PC-9 (cell line): Measurements from ENCODE around the gene LIMD2. TPM values are rescaled to one million over a fixed set of nuclear protein-coding genes. Genes with fewer than 3 reads are reported as not detected.

Experiments used
- BruUV-seq: library from RNA; stranded (reverse); fragments of 400-500 nt; replicated peaks from 2 replicates; lab custom pipeline; 2021; lab: Mats Ljungman, UMichigan
- CTCF ChIA-PET: fragments of 300-600 bp; sonication (Branson Sonifier 250); formaldehyde crosslinking; loops from one replicate; lab custom pipeline; 2022; ENCODE audit warnings: antibody characterized with exemption; lab: Charles Lee
- POLR2A ChIA-PET: fragments of 300-600 bp; sonication (Branson Sonifier 250); formaldehyde crosslinking; loops from one replicate; lab custom pipeline; 2022; ENCODE audit warnings: antibody characterized with exemption; ENCODE audit not compliant: unreplicated experiment; lab: Charles Lee
- DNase-seq, 2 experiments: peaks; one replicate each; pipeline versions ENCODE4 v3.0.0 to v3.0.0-alpha.2; 2015 to 2022; ENCODE audit warnings: mixed read lengths in 1 of 2
- H2AFZ ChIP-seq: fragments of 200-600 bp; sonication (generic); 2 replicates; pipeline ENCODE4 v1.8.1; 2017; ENCODE audit warnings: antibody characterized with exemption
- H3F3A ChIP-seq: fragments of 200-600 bp; sonication (generic); 2 replicates; pipeline ENCODE4 v1.8.1; 2017; ENCODE audit warnings: antibody characterized with exemption, mild to moderate bottlenecking, low read depth; ENCODE audit not compliant: insufficient read depth
- H3K27ac ChIP-seq: fragments of 200-600 bp; sonication (generic); 2 replicates; pipeline ENCODE4 v1.6.1; 2016; ENCODE audit warnings: mixed run types
- H3K27me3 ChIP-seq: fragments of 200-600 bp; sonication (generic); 2 replicates; pipeline ENCODE4 v1.6.1; 2016; ENCODE audit warnings: low read depth, mixed run types; ENCODE audit not compliant: insufficient read depth
- H3K36me3 ChIP-seq: fragments of 200-600 bp; sonication (generic); 2 replicates; pipeline ENCODE4 v1.6.1; 2016; ENCODE audit warnings: low read depth, mixed run types
- H3K4me1 ChIP-seq: fragments of 200-600 bp; sonication (generic); replicated peaks from 2 replicates; pipeline ENCODE4 v1.6.1; 2016; ENCODE audit warnings: mixed run types; ENCODE audit not compliant: insufficient read depth
- H3K4me2 ChIP-seq: fragments of 200-600 bp; sonication (generic); 2 replicates; pipeline ENCODE4 v1.6.1; 2017; ENCODE audit warnings: mixed run types
- H3K4me3 ChIP-seq: fragments of 200-600 bp; sonication (generic); 2 replicates; pipeline ENCODE4 v1.6.1; 2016; ENCODE audit warnings: mixed run types
- H3K79me2 ChIP-seq: fragments of 200-600 bp; sonication (generic); 2 replicates; pipeline ENCODE4 v1.6.1; 2017; ENCODE audit warnings: low read depth, mixed run types
- H3K9me2 ChIP-seq: fragments of 200-600 bp; sonication (generic); 2 replicates; pipeline ENCODE4 v1.8.1; 2017; ENCODE audit warnings: mild to moderate bottlenecking; ENCODE audit not compliant: insufficient read depth
- H3K9me3 ChIP-seq: fragments of 200-600 bp; sonication (generic); 2 replicates; pipeline ENCODE4 v1.8.1; 2016; ENCODE audit warnings: low read depth; ENCODE audit not compliant: insufficient read depth
- H4K20me1 ChIP-seq: fragments of 200-600 bp; sonication (generic); 2 replicates; pipeline ENCODE4 v1.8.1; 2017; ENCODE audit not compliant: insufficient read depth
- EZH2 ChIP-seq: fragments of 200-600 bp; sonication (generic); IDR thresholded peaks from 2 replicates; pipeline ENCODE4 v1.8.0; 2017; ENCODE audit warnings: antibody characterized with exemption, low read depth
- intact Hi-C: fragments of 100-400 bp; cut with micrococcal nuclease; formaldehyde crosslinking; loops from one replicate; pipeline ENCODE4 v1.10.0; 2022; ENCODE audit not compliant: unreplicated experiment
- total RNA-seq: library from RNA; stranded (reverse); gene quantifications from 2 replicates; pipeline ENCODE4 v1.2.3, GENCODE V29; 2021
- TF ChIP-seq, protein P1 (sequence below): fragments of 200-600 bp; sonication (generic); conservative IDR thresholded peaks from 2 replicates; pipeline ENCODE4 v1.6.1; 2017; ENCODE audit warnings: mixed run types, antibody characterized with exemption, mild to moderate bottlenecking, moderate library complexity

The LIMD2 gene
- total RNA-seq, 1 experiment from 2014 or later, result 1.6 TPM

DNA sequence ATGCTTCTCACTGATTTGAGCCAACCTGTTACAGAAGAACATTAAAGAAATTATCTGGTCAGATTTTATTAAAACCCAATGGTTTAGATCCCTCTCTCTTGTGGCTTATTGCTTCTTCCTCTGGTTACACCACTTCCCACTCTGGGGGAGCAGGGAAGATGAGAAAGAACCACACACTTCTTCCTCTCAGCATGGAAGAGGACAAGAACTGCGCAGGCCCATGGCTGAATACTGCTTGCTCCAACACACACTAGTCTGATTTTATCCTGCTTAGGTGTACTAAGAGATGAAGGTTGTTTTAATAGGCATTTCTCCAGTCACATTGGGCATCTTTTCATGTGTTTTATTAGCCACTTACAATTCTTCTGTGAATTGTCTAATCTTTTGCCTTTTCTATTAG is 50.1 kb downstream of the LIMD2 start:
- no peaks in the 10 kb centered on the region for H3K27me3 ChIP-seq
- no TSS peak for BruUV-seq

DNA sequence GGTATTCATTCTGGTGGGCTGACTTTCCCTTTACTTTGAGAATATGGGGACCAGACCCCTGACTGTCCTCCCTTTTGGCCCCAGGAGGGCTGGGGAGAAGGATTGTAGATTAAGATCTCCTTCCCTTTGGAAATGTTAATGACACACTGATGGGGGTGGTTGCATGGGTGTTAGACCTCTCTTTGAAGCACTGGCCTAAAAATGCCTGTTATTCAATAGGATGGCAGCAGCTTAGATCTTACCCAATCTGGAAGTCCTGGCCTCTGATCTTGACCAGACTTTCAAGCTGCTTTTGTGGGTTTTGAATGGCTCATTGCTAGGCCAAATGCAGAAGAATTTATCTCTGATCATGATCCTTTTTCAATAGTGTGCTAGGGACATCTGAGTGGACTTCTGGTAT is 52.0 kb downstream of the LIMD2 start:
- Histone ChIP-seq H3K27me3 (no peaks in the 10 kb centered on the region), H3F3A (peaks cover 7% of the 10 kb centered on the region; the same call in 1 of the 2 replicates), H4K20me1 (no peaks in the 10 kb centered on the region), H3K4me1 (peaks cover 22% of the 10 kb centered on the region), H3K9me2 (no peaks in the 10 kb centered on the region), H3K36me3 (no peaks in the 10 kb centered on the region), H3K79me2 (no peaks in the 10 kb centered on the region), H3K4me3 (no peak overlapping the region), H2AFZ (no peak overlapping the region), H3K9me3 (no peaks in the 10 kb centered on the region), H3K4me2 (peak overlapping the region; percentile 8), H3K27ac (no peak overlapping the region)
- ChIA-PET POLR2A (interaction anchor here (0.8 kb wide), 1 partner anchor 26 kb away, joined by 7 read pairs; no protein-coding TSS in a partner anchor), CTCF (no interaction called here)
- intact Hi-C loops, result no loop called here
- no peak for DNase-seq
- TF ChIP-seq, protein P1, sequence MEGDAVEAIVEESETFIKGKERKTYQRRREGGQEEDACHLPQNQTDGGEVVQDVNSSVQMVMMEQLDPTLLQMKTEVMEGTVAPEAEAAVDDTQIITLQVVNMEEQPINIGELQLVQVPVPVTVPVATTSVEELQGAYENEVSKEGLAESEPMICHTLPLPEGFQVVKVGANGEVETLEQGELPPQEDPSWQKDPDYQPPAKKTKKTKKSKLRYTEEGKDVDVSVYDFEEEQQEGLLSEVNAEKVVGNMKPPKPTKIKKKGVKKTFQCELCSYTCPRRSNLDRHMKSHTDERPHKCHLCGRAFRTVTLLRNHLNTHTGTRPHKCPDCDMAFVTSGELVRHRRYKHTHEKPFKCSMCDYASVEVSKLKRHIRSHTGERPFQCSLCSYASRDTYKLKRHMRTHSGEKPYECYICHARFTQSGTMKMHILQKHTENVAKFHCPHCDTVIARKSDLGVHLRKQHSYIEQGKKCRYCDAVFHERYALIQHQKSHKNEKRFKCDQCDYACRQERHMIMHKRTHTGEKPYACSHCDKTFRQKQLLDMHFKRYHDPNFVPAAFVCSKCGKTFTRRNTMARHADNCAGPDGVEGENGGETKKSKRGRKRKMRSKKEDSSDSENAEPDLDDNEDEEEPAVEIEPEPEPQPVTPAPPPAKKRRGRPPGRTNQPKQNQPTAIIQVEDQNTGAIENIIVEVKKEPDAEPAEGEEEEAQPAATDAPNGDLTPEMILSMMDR, result no peak
- TF ChIP-seq EZH2, result no peak
- BruUV-seq, result no TSS peak

More for the DNA sequence above, 50.1 kb downstream of the LIMD2 start:
- intact Hi-C loops, result no loop called here
- H3K9me3 ChIP-seq, result no peaks in the 10 kb centered on the region
- CTCF ChIA-PET, result no interaction called here
- H2AFZ ChIP-seq, result no peak overlapping the region
- DNase-seq, result no peak
- H3K27ac ChIP-seq, result no peak overlapping the region
- H3K9me2 ChIP-seq, result no peaks in the 10 kb centered on the region
- H3K4me1 ChIP-seq, result peaks cover 22% of the 10 kb centered on the region
- no peaks in the 10 kb centered on the region for H3K79me2 ChIP-seq
- no peaks in the 10 kb centered on the region for H4K20me1 ChIP-seq
- TF ChIP-seq, protein P1, result no peak
- TF ChIP-seq EZH2, result no peak
- POLR2A ChIA-PET, result no interaction called here
- peaks cover 7% of the 10 kb centered on the region; the same call in 1 of the 2 replicates for H3F3A ChIP-seq
- no peak overlapping the region for H3K4me2 ChIP-seq
- H3K36me3 ChIP-seq, result no peaks in the 10 kb centered on the region
- no peak overlapping the region for H3K4me3 ChIP-seq

DNA sequence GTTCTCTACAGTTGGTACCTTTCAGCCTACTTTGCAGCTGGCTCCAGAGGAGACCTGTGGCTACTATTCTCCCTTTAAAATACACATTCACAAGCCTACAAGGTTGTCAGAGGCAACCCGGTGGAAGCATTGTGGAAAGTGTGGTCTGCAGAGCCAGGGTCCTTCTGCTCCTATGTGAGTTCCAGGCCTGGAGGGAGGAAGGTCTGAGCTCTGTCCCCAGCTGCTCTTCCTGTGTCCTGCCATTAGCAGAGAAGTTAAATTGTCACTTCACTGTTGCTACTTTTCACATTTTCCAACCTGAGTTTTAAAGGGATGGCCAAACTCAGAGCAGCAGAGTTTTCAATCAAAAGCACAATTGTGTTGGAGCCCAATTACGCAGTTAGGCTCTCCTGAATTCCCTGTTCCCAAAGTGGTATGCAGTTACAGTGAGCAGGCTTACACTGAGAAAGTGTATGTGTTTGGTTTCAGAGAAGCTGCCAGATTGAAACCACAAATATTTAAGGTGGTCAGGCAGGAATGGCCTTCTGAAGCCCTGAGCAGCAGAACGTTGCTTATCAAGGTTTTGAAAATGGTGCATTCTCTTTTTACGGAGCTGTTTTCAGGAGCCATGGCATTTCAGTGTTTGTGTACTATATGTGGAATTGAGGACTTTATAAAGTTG is 52.7 kb downstream of the LIMD2 start:
- peak overlapping the region; percentile 8 for H3K4me2 ChIP-seq

More for the DNA sequence above, 52.7 kb downstream of the LIMD2 start:
- DNase-seq, result peak; percentile 52 to 82
- Histone ChIP-seq H3K9me3 (no peaks in the 10 kb centered on the region), H4K20me1 (no peaks in the 10 kb centered on the region), H3K27ac (no peak overlapping the region), H3K36me3 (no peaks in the 10 kb centered on the region), H3K4me1 (peaks cover 22% of the 10 kb centered on the region), H3K79me2 (no peaks in the 10 kb centered on the region), H3K4me3 (no peak overlapping the region), H3K27me3 (no peaks in the 10 kb centered on the region), H3K9me2 (no peaks in the 10 kb centered on the region), H3F3A (peaks cover 7% of the 10 kb centered on the region; the same call in 1 of the 2 replicates), H2AFZ (no peak overlapping the region)
- CTCF ChIA-PET, result no interaction called here
- TF ChIP-seq EZH2, result no peak
- TF ChIP-seq, protein P1, result no peak
- POLR2A ChIA-PET, result interaction anchor here (0.6 to 0.8 kb wide), 2 partner anchors 25 to 132 kb away, joined by 5 to 7 read pairs; no protein-coding TSS in a partner anchor
- no TSS peak for BruUV-seq
- intact Hi-C loops, result no loop called here
